HepG2 (cell line): ENCODE results near the gene C16orf90. TPM values are rescaled to one million over a fixed set of nuclear protein-coding genes. Genes with fewer than 3 reads are reported as not detected.
A peak's percentile ranks its signal among the peaks of the same experiment; 100 is the strongest.

ENCODE experiments used
- ATAC-seq: fragments of 200-7000 bp; cut with Tn5 transposase; 3 replicates; pipeline ENCODE4 v1.9.1; 2020; ENCODE audit warnings: mild to moderate bottlenecking, moderate library complexity
- BruUV-seq: library from RNA; stranded (reverse); fragments of 400-500 nt; replicated peaks from 2 replicates; lab custom pipeline; 2021; lab: Mats Ljungman, UMichigan
- CTCF ChIA-PET: fragments of 300-600 bp; formaldehyde crosslinking; extraction: SDS; loops from one replicate; lab custom pipeline; 2021; ENCODE audit warnings: low total read pairs, inconsistent platforms, low intra/inter-chr PET ratio; lab: Yijun Ruan, JAX
- POLR2A ChIA-PET: fragments of 350-600 bp; sonication (Branson Sonifier 250); formaldehyde crosslinking; loops from one replicate; lab custom pipeline; 2020; ENCODE audit warnings: antibody characterized with exemption, inconsistent platforms; lab: Yijun Ruan, JAX
- DNase-seq: peaks from one replicate; pipeline ENCODE4 v3.0.0-alpha.2; 2015; ENCODE audit warnings: low spot score
- FAIRE-seq: peaks from 3 replicates; lab custom pipeline; 2011; peaks lifted over from hg19 to GRCh38; lab: Jason Lieb, UNC
- H2AFZ ChIP-seq: one replicate; pipeline ENCODE4 v1.6.1; 2011; ENCODE audit warnings: low read length, inconsistent platforms
- H3K27ac ChIP-seq: fragments of 300-600 bp; 3 replicates; pipeline ENCODE4 v1.8.0; 2011; ENCODE audit warnings: mixed run types, mild to moderate bottlenecking, mixed read lengths, low read length, inconsistent platforms; ENCODE audit not compliant: insufficient read depth; ENCODE audit errors: extremely low read length
- H3K27me3 ChIP-seq, 2 experiments: fragments of 200-600 bp in 1 of 2; 2 replicates in 1 of 2; 3 replicates in 1 of 2; pipeline versions ENCODE4 v1.6.0 to v1.8.0; 2011; ENCODE audit warnings: low read length in 2 of 2, mild to moderate bottlenecking in 2 of 2, moderate library complexity in 2 of 2, inconsistent platforms in 1 of 2; ENCODE audit not compliant: insufficient read depth in 2 of 2, control insufficient read depth in 1 of 2
- H3K36me3 ChIP-seq, 2 experiments: fragments of 200-600 bp in 1 of 2; replicated peaks in 1 of 2; 2 replicates in 1 of 2; 3 replicates in 1 of 2; pipeline versions ENCODE4 v1.5.1 to v1.8.0; 2011; ENCODE audit warnings: low read length in 2 of 2, inconsistent platforms in 1 of 2; ENCODE audit not compliant: insufficient read depth in 2 of 2, control insufficient read depth in 1 of 2
- H3K4me1 ChIP-seq: 2 replicates; pipeline ENCODE4 v1.5.1; 2012; ENCODE audit warnings: low read length, inconsistent platforms; ENCODE audit not compliant: insufficient read depth
- H3K4me2 ChIP-seq: 2 replicates; pipeline ENCODE4 v1.6.0; 2011; ENCODE audit warnings: low read depth, low read length, inconsistent platforms
- H3K4me3 ChIP-seq, 3 experiments: fragments of 200-600 bp in 1 of 3; sonication (generic), shearing (Covaris generic) in 1 of 3; replicated peaks in 1 of 3; 2 replicates each; pipeline ENCODE4 v1.5.1; 2011 to 2016; ENCODE audit warnings: low read length in 3 of 3, inconsistent platforms in 2 of 3, low read depth in 2 of 3, mild to moderate bottlenecking in 2 of 3, control low read depth in 1 of 3, mixed read lengths in 1 of 3; ENCODE audit not compliant: insufficient read depth in 1 of 3
- H3K79me2 ChIP-seq: one replicate; pipeline ENCODE4 v1.6.1; 2011; ENCODE audit warnings: low read length, inconsistent platforms; ENCODE audit not compliant: insufficient read depth
- H3K9ac ChIP-seq: 2 replicates; pipeline ENCODE4 v1.6.0; 2011; ENCODE audit warnings: mild to moderate bottlenecking, low read depth, low read length, inconsistent platforms; ENCODE audit not compliant: insufficient read depth
- H3K9me3 ChIP-seq: 2 replicates; pipeline ENCODE4 v1.5.1; 2012; ENCODE audit warnings: mild to moderate bottlenecking, low read length
- H4K20me1 ChIP-seq: 2 replicates; pipeline ENCODE4 v1.6.0; 2011; ENCODE audit warnings: inconsistent platforms, mild to moderate bottlenecking, low read length, moderate library complexity; ENCODE audit not compliant: insufficient read depth
- NR2F2 ChIP-seq: IDR thresholded peaks from 2 replicates; pipeline ENCODE4 v1.6.1; 2012; ENCODE audit warnings: low read depth, inconsistent platforms, borderline replicate concordance
- ZNF687 ChIP-seq: sonication (generic); formaldehyde crosslinking; IDR thresholded peaks from 2 replicates; pipeline ENCODE4 v1.5.1; 2020; ENCODE audit warnings: mild to moderate bottlenecking, missing genetic modification reagents, moderate library complexity
- ZNF720 ChIP-seq: sonication (generic); formaldehyde crosslinking; IDR thresholded peaks from 2 replicates; pipeline ENCODE4 v1.4.0; 2020; ENCODE audit warnings: missing genetic modification reagents
- ZNF782 ChIP-seq: sonication (generic); formaldehyde crosslinking; IDR thresholded peaks from 2 replicates; pipeline ENCODE4 v1.4.0; 2020; ENCODE audit warnings: missing genetic modification reagents, mild to moderate bottlenecking, borderline replicate concordance
- WGBS: methylation state at CpG from one replicate; pipeline ENCODE4 v1.1.6; 2017; ENCODE audit warnings: low lambda C conversion rate; 5-methylcytosine and 5-hydroxymethylcytosine counted together
- in situ Hi-C: cut with HindIII; loops from 2 replicates; pipeline ENCODE4 v1.10.0; 2017; ENCODE audit warnings: low pct_unique_long_range_greater_than_20kb; ENCODE audit not compliant: extremely low pct_ligation_motif_present
- intact Hi-C: fragments of 100-400 bp; cut with micrococcal nuclease; formaldehyde crosslinking; loops from one replicate; pipeline ENCODE4 v1.10.0; 2022; ENCODE audit not compliant: unreplicated experiment
- polyA plus RNA-seq, 8 experiments: library from polyadenylated mRNA; depleted of rRNA in 3 of 8; stranded (reverse) in 7 of 8; unstranded in 1 of 8; fragments of >200 nt; fragmentation: Illumina TruSeq in 4 of 8; extraction: Trizol in 4 of 8; gene quantifications; 2 replicates each; pipeline versions ENCODE4 v1.2.1 to v1.2.3, GENCODE V29; 2011 to 2016; ENCODE audit warnings: low read depth in 4 of 8, missing spikeins in 1 of 8, mixed read lengths in 1 of 8; ENCODE audit not compliant: insufficient read depth in 1 of 8
- total RNA-seq, 5 experiments: library from RNA; depleted of rRNA; stranded (reverse); fragments of >200 nt; fragmentation: Illumina TruSeq; extraction: Trizol; gene quantifications; 2 replicates each; pipeline ENCODE4 v1.2.3, GENCODE V29; 2016; ENCODE audit warnings: low read depth in 1 of 5

C16orf90 gene
- total and polyA plus RNA-seq, 2 of the 13 experiments (the other 11 are each of a cell fraction or from before 2014, with no cell fraction given) = not detected

- H3K4me2 ChIP-seq = no peak overlapping the region
- ChIA-PET POLR2A (no interaction called here), CTCF (no interaction called here)
- no peak for DNase-seq
- H3K36me3 ChIP-seq = peaks cover 39 to 73% of the 10 kb centered on the region in 2 experiments
- no peak overlapping the region for H3K4me3 ChIP-seq
- in situ Hi-C loops (no loop called here), intact Hi-C loops (no loop called here)
- peaks cover 24% of the 10 kb centered on the region for H3K79me2 ChIP-seq
- H4K20me1 ChIP-seq = peaks cover 10% of the 10 kb centered on the region; the same call in 1 of the 2 replicates
- H3K27ac ChIP-seq = peak overlapping the region; percentile 12
- BruUV-seq = no TSS peak
- no peak for TF ChIP-seq ZNF782 (CRISPR knock-in tag)
- TF ChIP-seq ZNF720 (CRISPR knock-in tag) = no peak
- peak; percentile 37; the same call in 1 of the 2 replicates for TF ChIP-seq ZNF687 (CRISPR knock-in tag)
- TF ChIP-seq NR2F2 = no peak
- H2AFZ ChIP-seq = no peak overlapping the region
- no peak overlapping the region for H3K9ac ChIP-seq
- WGBS = 98% methylated on average over 29 of the region's 32 CpGs
- H3K9me3 ChIP-seq = no peaks in the 10 kb centered on the region
- H3K27me3 ChIP-seq = no peaks in the 10 kb centered on the region
- peaks cover 17% of the 10 kb centered on the region for H3K4me1 ChIP-seq
- ATAC-seq = peak; percentile 7; the same call in 2 of the 3 replicates
- no peak for FAIRE-seq
Measured at GRCh38 chr16:3481696-3482658, 13.3 kb downstream of the C16orf90 start.
